NCI-H510A (cell line): ENCODE data around the gene ADI1.

Experiments used
- DNase-seq: peaks from one replicate; lab custom pipeline; 2025; lab: John Stamatoyannopoulos, UW

Gene ADI1

GRCh38 chr2:3519255-3520205, at the start of gene ADI1:
ADI1 (minus strand) TSS chr2:3519531; CDS start chr2:3519487, 44 bp downstream.
- peak; percentile 53 for DNase-seq

- DNase-seq, result no peak
Measured at GRCh38 chr2:3566806-3567205, 47.5 kb upstream of the ADI1 start.

- DNase-seq, result no peak
Measured at GRCh38 chr2:3565117-3565516, 45.8 kb upstream of the ADI1 start.

- DNase-seq, result no peak
Measured at GRCh38 chr2:3563521-3563976, 44.2 kb upstream of the ADI1 start.

- peak; percentile 98 for DNase-seq
Measured at GRCh38 chr2:3558205-3559014, 39.1 kb upstream of the ADI1 start, which contains the start of gene RNASEH1. RNASEH1 (minus strand) TSS chr2:3558333; CDS start chr2:3558260, 73 bp downstream.

GRCh38 chr2:3557639-3558204, 38.4 kb upstream of the ADI1 start:
- DNase-seq, result no peak

GRCh38 chr2:3553946-3554345, 34.6 kb upstream of the ADI1 start:
- DNase-seq, result no peak

GRCh38 chr2:3547915-3548314, 28.6 kb upstream of the ADI1 start:
- no peak for DNase-seq

GRCh38 chr2:3545788-3546478, 26.6 kb upstream of the ADI1 start:
- DNase-seq, result no peak

GRCh38 chr2:3543023-3543683, 23.8 kb upstream of the ADI1 start:
- no peak for DNase-seq

- DNase-seq, result no peak
Measured at GRCh38 chr2:3542107-3542506, 22.8 kb upstream of the ADI1 start.

- peak; percentile 14 for DNase-seq
Measured at GRCh38 chr2:3539836-3540235, 20.5 kb upstream of the ADI1 start.

- DNase-seq, result no peak
Measured at GRCh38 chr2:3536682-3537632, 17.6 kb upstream of the ADI1 start.

GRCh38 chr2:3535794-3536681, 16.7 kb upstream of the ADI1 start:
- no peak for DNase-seq

GRCh38 chr2:3535467-3535793, 16.1 kb upstream of the ADI1 start:
- DNase-seq, result no peak

GRCh38 chr2:3534251-3534814, 15.0 kb upstream of the ADI1 start:
- DNase-seq, result no peak

GRCh38 chr2:3533836-3534235, 14.5 kb upstream of the ADI1 start:
- no peak for DNase-seq

- DNase-seq, result no peak
Measured at GRCh38 chr2:3532941-3533340, 13.6 kb upstream of the ADI1 start.
